ENCODE measurements around the gene PTPN5.

PTPN5 gene

GRCh38 chr11:18802381-18803257 lies 11.0 kb upstream of the PTPN5 start:
- no peak overlapping the region for H3K4me3 Mint-ChIP-seq

GRCh38 chr11:18798799-18799469 lies 7.3 kb upstream of the PTPN5 start:
- H3K4me1 Mint-ChIP-seq: no peaks in the 10 kb centered on the region
- TF ChIP-seq CTCF (IDR thresholded peaks at IDR 0.05; ENCODE audit: unreplicated experiment in 3 of 3): no peak

More at GRCh38 chr11:18802381-18803257, 11.0 kb upstream of the PTPN5 start:
- Mint-ChIP-seq H3K27me3 (ENCODE audit: low read depth) (peaks cover 48% of the 10 kb centered on the region), H3K27ac (no peak overlapping the region), H3K36me3 (ENCODE audit: low read depth) (no peaks in the 10 kb centered on the region), H3K9me3 (no peaks in the 10 kb centered on the region), H3K4me1 (no peaks in the 10 kb centered on the region)
- peak; percentile 69 to 72 (median 71) for TF ChIP-seq CTCF (IDR thresholded peaks at IDR 0.05; ENCODE audit: unreplicated experiment in 3 of 3)

GRCh38 chr11:18794956-18795355 lies 3.4 kb upstream of the PTPN5 start:
- Mint-ChIP-seq H3K36me3 (ENCODE audit: low read depth) (no peaks in the 10 kb centered on the region), H3K9me3 (no peaks in the 10 kb centered on the region), H3K27me3 (ENCODE audit: low read depth) (peaks cover 70% of the 10 kb centered on the region), H3K27ac (no peak overlapping the region), H3K4me3 (no peak overlapping the region), H3K4me1 (no peaks in the 10 kb centered on the region)
- TF ChIP-seq CTCF (IDR thresholded peaks at IDR 0.05; ENCODE audit: unreplicated experiment in 3 of 3): no peak

More at GRCh38 chr11:18798799-18799469, 7.3 kb upstream of the PTPN5 start:
- no peak overlapping the region for H3K27ac Mint-ChIP-seq
- H3K27me3 Mint-ChIP-seq (ENCODE audit: low read depth): peaks cover 59% of the 10 kb centered on the region
- no peaks in the 10 kb centered on the region for H3K36me3 Mint-ChIP-seq (ENCODE audit: low read depth)
- no peak overlapping the region for H3K4me3 Mint-ChIP-seq
- H3K9me3 Mint-ChIP-seq: no peaks in the 10 kb centered on the region

GRCh38 chr11:18792827-18793226 lies 1.2 kb upstream of the PTPN5 start:
- peaks cover 89% of the 10 kb centered on the region for H3K27me3 Mint-ChIP-seq (ENCODE audit: low read depth)
- no peaks in the 10 kb centered on the region for H3K36me3 Mint-ChIP-seq (ENCODE audit: low read depth)
- H3K27ac Mint-ChIP-seq: no peak overlapping the region
- peak overlapping the region; percentile 81 for H3K4me3 Mint-ChIP-seq
- H3K9me3 Mint-ChIP-seq: no peaks in the 10 kb centered on the region
- TF ChIP-seq CTCF (IDR thresholded peaks at IDR 0.05; ENCODE audit: unreplicated experiment in 3 of 3): no peak
- no peaks in the 10 kb centered on the region for H3K4me1 Mint-ChIP-seq

- peak overlapping the region; percentile 81 for H3K4me3 Mint-ChIP-seq
- no peak overlapping the region for H3K27ac Mint-ChIP-seq
- H3K36me3 Mint-ChIP-seq (ENCODE audit: low read depth): no peaks in the 10 kb centered on the region
- peaks cover 87% of the 10 kb centered on the region for H3K27me3 Mint-ChIP-seq (ENCODE audit: low read depth)
- no peak for TF ChIP-seq CTCF (IDR thresholded peaks at IDR 0.05; ENCODE audit: unreplicated experiment in 3 of 3)
- H3K9me3 Mint-ChIP-seq: no peaks in the 10 kb centered on the region
- H3K4me1 Mint-ChIP-seq: no peaks in the 10 kb centered on the region
Observed at GRCh38 chr11:18791969-18792628, 501 bp upstream of the PTPN5 start.

Data from nephron (organoid).